Stimulated activated CD8-positive, alpha-beta memory T cell treated with anti-CD3 and anti-CD28 coated beads, Interleukin-15, amount 100 ng/mL, for 1 hour (primary cell): Measurements from ENCODE around the gene STXBP3.
A peak's percentile ranks its signal among the peaks of the same experiment; 100 is the strongest.

Experiments used
- DNase-seq: peaks from one replicate; pipeline ENCODE4 v3.0.0-alpha.2; 2020; ENCODE audit warnings: low read depth

Gene STXBP3

DNA sequence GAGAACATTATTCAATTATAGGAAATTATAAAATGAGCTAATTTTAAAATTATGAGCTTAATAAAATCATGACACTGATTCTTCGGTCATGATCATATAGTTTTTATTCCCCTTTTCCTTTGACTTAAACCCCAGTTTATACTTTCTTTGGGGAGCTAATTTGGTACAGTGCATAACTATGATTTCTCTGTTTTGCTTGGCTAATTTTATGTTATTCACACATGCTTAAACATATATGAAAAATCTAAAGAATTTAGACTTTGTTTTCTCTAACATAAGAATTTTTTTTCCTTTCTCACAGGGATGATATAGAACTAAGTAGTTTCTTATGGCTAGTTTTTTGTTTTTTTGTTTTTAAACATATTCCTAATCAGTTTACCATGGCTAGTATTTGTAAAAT, 52.5 kb downstream of the STXBP3 start:
- no peak for DNase-seq

DNA sequence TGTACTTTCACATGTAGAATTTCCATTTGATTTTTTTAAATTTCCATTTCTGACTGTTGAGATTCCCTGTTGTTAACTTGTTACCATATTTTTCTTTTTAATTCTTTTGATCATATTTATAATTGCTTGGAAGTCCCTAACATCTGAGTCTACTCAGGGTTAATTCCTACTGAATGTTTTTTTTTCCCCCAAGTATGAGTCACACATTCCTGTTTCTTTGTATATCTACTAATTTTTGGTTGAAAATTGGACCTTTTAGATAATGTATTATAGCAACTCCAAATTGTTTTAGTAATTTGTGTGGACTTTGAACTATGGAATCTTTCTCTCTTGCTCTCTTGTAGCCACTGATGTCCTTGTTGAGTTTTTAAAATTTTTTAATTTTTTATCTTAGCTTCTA, 54.6 kb downstream of the STXBP3 start:
- DNase-seq, result no peak

DNA sequence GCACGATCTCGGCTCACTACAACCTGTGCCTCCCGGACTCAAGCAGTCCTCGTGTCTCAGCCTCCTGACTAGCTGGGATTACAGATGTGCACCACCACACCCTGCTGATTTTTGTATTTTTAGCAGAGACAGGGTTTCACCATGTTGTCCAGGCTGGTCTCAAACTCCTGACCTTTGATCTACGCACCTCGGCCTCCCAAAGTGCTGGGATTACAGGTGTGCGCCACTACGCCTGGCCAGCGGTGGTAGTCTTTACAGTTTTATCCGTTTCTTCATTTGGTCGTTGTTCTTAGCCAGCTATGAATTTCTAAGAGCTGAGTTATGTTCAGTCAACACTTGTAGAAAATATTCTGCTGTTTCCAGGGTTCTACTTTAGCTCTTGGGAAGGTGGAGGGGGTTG, 57.1 kb downstream of the STXBP3 start:
- DNase-seq, result no peak

DNA sequence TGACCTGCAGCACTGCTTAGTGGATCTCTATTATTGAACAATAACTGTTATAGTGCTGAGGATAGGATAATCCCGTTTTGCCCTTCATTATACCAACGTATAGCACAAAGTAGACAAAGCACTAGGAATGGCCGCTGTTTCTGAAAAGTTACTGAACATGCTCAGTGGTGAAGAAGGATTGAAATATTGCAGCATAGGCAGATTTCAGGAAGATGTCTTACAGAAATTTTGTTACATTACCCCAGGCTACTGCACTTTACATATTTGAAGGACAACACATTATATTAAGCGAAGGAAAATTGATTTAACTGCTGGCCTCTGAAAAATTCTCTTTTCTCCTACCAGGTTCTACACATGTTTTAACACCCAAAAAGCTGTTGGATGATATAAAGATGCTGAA, 62.0 kb downstream of the STXBP3 start:
- DNase-seq, result no peak

DNA sequence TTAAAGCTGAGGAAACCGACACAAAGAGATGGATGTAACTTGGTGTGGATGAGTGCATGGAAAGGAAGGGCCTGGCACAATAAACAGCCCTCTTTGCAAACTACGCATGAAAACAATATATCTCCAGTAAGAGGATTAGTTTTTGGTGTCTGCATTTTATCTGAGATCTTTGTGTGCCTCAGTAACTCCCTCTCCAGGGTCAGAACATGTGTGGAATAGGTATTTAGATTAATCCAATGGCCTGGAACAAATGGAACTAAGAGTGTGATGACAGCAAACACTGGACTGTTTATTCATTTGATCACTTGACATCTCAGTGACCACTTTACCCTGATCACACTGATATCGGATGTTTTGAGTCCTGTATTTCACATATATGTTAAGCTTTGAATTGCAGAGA, 65.1 kb downstream of the STXBP3 start:
- no peak for DNase-seq

DNA sequence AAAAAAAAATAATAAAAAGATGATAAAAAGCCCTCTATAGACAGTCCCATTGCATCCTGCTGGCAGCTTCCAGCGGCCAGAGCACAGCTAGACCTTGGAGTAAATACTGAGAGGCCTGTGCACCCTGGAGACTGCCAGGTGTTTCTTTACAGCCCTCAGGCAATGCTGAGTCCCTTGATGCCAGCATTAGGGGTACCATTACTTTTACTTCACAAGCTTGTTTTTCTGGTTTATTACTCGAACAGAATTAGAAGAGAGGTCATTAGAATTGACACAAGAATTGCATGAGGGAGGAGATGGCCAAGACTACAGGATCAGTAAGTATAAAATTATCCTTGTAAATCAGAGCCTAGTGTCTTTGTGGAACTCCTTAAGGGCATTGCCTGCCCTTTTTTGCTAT, 66.9 kb downstream of the STXBP3 start:
- no peak for DNase-seq

DNA sequence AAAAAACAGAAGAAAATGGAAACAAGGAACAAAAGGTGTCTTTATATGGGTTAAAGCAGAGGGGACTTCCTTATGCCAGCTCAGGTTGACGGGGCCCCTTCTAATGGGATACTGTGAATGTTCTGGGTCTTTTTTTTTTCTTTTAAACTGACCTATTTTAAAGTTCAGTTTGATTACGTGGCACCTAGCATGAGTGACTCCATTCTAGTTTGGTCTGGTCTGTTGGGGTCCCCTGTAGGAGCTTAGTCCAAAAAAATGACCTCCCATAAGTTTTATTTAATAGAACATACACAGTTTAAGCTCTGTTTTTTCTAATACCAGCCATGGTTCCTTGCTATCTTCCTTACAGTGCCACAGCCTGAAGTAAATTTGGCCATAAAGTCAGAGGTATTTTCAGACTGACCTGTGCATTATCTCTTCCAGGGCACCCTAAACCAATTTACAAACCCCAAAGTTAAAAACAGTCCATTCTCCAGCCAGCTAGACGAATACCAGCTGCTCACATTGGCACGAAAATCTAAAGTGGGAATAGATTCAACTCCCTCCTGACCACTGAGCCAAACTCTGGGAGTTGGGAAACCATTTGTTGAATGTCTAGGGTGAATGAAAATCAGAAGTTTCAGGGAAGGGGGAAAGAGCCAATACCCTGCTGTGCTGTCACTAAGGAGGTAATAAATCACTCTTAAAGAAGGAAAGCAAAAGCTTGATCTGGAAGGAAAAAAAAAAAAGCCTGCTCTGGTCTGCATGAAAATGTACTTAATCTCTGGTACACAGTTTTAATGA, 68.1 kb downstream of the STXBP3 start:
- DNase-seq, result no peak

DNA sequence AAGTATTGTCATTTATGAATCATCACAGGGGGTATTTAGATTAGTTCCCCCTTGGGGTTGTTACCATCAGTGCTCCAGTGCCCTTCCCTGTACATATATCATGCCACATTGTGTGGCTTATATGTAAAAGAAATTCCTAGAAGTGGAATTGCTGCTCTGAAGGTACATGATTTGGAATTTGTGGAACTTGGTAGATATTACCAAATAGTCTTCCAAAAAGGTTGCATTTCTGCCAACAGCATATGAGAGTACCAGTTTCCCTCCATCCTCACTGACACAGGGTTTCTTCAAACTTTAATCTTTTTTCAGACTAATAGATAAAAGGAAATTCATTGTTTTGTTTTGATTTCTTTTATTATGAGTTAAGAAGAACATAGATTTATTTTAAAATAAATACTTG, 69.1 kb downstream of the STXBP3 start:
- no peak for DNase-seq

DNA sequence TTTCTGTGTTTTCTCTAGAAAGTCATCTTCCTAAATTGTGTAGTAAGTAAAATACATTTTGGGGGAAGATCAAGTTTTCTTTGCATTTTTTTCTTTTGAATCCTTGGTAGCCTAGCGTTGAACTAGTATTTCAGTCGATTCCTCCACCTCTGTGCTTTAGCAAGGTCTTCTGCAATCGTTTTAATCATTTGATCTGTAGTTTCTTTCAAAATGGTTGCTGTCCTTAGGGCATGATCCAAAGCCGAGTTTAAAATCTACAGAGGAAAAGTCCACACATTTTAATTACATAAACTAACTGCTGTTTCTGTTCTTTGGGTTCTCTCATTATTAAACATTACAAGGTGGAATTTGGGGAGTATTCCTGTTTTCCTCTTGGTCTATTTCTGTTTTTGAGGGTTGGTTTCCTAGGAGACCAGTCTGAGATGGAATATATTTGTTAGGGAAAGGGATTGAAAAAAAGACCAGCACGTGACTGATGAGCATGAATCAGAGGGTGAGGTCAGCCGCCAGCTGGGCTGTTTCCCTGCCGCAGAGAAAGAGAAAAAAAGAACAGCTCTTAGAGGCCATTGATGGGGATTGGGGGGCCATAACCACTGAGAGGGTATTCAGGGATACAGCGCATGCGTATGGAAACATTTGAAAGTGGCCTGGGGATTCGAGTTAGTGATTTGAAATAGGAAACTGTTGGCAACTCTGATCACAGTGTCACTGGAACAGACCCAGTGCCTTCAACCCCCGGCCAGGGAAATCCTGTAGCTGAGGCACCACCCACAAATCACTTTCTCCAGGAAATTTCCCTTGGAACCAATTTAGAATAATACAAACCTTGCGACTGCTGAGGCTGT, 69.8 kb downstream of the STXBP3 start:
- no peak for DNase-seq

DNA sequence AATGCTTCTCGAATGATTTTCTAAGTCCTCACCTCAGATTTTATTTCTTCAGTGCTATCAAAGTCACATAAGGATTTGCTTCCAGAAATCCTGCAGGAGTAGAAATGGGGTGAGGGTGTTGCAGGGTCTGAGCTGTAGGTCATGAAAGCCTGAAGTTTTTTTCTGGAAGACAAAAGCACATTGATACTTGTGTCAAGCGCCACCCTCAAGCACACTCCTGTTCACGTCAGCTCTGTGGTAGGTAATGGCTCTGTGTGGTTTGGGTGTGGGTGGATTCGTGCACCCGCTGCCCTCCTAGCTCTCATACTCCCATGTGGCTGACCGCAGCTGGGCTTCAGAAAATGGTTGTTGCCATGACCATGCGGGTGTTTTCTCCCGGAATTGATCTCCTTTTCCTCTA, 70.5 kb downstream of the STXBP3 start:
- DNase-seq, result no peak

DNA sequence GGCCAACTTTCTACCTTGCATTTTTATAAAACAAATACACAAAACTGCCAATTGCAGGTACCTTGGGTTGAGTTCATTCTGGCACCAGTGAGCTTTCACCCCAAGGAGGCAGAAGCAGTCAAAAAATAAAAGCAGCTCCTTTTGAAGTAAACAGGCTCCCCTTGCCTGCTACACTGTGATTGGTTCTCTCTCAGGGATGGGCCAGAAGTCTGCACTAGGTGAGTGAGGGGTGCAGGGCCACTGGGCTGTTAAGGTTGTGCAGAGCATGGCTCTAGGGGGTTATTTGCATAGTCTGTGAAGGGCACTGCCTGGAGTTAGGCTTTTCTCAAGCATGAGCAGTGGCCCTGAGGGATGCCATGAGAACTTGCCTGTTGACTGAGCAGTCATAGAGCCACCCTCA, 71.3 kb downstream of the STXBP3 start:
- no peak for DNase-seq

DNA sequence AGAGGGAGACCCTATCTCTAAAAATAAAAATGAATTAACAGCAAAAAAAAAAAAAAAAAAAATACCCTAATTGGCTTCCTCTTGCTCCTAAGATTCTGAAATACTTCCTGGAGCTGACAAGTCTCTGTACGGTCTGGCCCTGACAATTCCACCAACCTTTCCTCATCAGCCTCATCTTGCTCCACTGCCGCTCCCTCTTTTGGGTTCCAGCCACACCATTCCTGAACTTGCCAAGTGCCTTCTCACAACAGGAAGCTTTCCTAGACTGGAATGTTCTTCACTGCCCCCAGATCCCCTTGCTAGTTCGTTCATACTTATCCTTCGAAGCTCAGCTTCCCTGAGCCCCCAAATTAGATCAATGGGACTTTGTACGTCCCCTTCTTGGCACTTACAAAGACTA, 73.4 kb downstream of the STXBP3 start:
- DNase-seq, result no peak

DNA sequence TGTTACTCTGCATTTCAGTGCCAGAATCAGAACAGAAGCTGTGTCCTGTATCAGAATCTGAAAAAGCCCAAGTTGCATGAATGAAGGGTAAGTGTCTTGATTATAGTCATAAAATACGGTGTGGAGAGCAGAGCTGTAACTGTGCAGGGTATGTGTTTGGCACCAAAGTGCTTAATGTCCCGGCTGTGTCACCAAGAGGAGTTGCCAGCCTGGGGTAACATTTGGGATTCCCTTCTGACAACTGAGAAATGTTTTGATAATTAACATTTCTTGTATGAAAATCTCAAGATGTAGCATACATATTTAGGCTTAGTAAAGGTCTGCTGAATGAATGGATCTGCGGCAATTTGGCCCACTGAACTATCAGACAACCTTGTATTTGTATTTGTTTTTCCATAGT, 77.2 kb downstream of the STXBP3 start:
- no peak for DNase-seq

DNA sequence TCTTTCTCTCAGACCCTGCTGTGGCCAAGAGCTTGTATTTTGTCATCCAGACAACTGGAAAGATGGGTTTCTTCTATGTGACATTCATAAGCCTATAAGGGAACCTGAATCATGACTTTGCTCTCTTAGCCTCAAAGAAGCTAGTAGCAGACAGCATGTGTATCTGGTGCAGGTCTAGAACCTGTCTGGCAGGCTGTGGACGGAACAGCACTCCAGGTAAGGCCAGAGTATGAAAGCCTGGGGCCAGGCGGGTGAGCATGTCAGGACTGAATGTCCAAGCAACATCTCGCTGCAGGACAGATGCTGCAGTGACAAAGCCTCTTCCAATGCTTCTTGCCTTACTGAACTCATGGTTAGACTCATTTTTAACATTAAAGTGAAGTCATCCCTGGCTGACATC, 77.6 kb downstream of the STXBP3 start:
- no peak for DNase-seq

DNA sequence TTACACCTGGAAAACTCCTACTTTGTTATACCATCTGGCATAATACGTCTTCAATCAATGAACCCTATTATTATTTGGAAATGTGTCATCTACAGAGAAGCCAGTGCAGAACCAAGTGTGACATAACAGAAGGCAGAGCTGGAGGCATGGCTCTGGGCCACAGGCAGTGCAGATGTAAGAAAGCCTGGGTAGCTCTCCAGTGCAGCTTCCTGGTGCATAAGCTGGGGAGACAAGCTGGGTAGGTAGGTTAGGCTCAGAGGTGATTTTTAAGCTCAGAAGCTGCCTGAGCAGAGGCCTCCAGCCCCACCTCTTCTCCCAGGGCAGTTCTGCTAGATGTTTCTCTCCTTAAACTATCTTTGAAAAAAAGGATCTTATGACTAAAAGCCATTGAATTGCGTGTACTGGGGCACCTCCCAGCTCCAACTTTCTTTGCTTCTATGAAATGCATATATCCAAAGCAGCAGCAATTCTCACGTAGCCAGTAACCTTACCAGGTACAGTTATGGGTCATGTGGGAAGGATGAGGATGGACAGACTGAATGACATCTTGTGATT, 79.7 kb downstream of the STXBP3 start:
- no peak for DNase-seq

DNA sequence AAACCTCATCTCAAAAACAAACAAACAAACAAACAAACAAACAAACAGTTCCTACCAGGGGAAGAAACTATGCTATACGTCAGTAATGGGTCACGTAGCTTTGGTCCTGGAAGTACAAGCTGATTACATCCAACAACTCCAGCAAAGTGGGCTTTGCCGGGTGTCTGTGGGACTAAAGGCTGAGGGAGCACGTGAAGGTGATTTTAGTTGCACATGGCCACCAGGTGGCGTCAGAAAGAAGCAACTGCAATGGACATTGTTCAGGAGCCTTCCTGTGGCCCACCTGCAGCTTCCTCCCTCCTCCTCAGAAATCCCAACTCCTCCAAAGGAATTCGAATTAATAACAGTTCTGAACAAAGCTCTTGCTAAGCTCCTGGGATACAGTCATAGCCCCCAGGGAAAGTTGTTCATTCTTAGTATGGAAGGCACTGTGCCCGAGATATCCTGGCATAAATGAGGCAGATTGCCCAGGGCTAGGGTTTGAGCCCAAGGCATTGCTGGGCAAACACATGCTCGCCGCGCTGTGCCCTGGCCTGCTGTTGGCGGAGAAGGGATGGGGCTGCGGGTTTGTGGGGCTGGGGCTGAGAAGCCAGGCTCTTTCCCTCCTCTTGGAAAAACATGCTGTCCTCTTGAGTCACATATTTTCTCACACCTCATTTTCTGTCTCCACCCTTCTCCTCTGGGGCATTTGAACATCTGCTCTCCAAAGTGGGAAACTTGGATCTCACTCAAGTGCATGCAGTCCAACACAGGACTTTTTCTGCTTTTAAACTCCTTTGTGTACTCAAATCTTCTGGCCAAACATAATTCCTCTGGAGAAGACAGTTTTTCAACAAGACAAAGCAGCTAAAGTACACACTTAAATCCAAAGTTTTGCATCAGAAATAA, 81.8 kb downstream of the STXBP3 start:
- peak; percentile 21 for DNase-seq

DNA sequence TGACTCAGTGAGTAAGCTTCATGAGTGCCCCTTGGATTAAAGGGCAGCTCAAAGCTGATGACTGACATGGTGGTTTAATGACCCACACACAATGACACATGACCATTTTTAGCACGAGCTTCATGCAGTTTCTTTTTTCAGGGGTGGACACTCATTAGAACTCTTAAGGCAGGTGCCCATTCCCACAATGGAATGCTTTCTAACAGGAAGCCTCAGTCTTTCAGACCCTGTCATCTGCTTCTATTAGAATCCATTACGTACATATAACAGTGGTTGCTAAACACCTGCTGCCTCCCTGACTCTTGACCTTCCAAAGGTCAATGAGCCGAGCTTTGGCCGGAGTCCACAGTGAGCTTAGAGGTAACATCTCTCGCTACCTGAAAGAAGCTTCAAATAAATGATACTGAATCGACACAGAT, 83.0 kb downstream of the STXBP3 start:
- DNase-seq, result no peak

DNA sequence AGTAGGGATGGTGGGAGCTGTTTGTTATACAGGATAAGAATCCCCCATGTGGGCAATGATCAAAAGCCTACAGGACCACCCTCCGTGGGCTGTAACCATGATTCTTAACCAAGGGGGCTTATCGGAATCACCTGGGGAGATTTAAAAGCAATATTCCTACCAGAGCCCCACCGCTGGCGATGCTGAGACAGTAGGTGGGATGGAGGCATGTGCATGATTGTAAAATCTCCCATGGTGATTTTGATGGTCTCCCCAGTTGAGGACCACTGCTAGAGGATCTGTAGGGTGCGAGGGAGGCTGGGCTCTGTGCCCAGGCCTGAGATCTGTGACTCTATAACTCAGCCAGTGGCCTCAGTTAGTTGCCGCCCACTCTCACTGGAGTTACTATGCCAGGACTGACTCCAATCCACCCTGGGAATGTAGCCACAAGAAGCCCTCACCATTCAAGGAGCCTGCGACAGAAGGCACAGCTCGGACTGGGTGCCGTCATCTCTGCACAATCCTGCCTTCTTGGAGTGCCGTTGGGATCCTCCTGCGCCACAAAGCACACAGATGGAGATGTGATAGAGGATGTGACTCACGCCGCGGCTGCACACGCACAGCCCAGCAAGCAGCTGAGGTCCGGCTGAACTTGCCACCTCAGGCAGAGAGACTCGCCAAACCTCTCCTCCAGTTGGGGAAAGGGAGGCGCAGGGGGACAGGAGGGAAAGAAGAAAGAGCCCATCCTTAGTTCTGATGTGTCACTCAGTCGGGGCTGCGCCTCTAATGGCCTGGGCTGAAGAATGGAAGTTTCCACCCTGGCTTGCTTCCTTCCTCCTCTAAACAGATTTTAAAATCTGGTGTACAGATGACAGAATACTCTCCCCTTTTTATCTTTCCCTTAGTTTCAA, 83.9 kb downstream of the STXBP3 start:
- no peak for DNase-seq

DNA sequence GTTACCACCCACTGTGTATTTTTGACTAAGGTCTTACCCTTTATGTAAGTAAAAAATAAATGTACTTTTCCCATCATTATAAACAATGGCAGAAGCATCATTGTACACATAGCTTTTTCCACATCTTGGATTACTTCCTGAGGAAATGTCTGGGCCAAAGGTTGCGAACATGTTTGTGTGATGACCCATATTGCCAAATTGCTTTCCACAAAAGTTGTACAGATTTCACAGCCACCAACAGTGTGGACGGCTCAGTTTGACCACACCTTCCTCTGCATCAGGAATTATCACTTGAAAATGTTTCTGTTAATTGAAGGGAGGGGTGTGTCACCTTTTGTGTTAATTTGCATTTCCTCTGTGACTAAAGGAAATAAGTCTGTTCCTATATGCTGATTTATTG, 84.8 kb downstream of the STXBP3 start:
- no peak for DNase-seq

DNA sequence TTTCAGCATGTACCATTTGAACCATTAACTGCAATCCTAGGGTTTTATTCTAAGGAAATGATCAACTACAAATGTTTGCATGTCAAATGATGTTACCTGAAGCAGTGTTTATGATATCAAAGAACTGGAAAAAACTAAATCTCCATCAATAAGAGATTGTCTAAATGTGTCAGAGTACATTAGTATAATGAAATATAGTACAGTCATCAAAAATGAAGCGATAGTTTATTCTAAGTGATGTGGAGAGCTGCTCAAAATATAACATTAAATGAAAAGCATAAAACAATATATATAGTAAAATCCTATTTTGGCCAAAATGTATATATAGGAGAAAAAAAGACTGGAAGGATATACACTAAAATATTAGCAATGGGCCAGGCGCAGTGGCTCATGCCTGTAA, 86.5 kb downstream of the STXBP3 start:
- no peak for DNase-seq

DNA sequence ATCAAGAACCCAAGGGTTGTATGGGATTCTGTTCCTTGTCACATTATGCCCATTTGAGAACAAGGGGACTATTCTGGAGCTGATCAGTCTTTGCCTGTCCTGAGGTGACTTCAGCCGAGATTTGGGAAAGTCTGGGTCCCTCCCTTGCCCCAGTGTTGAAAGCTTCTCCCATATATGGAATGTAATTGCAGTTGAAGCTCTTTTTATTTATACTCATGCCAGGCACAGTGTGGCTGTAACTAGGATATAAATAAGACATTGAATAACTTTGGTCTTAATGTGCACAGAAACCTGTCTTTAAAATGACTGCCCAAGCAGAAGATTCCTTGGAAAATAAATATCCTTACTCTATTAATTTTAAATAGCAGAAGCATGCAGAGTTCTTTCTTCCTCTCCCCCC, 95.2 kb downstream of the STXBP3 start:
- no peak for DNase-seq
